ENCODE data around the gene PNMA6E.

GRCh38 chrX:153365670-153366069 is 35.5 kb downstream of the PNMA6E start:
- TF ChIP-seq POLR2A (IDR thresholded peaks at IDR 0.05; ENCODE audit: low read depth, low read length) (no peak), POLR2AphosphoS5 (IDR thresholded peaks at IDR 0.05; ENCODE audit: low read depth, low read length) (no peak), TAF1 (IDR thresholded peaks at IDR 0.05; ENCODE audit: low read depth, low read length) (no peak), SPI1 (IDR thresholded peaks at IDR 0.05; ENCODE audit: low read depth, low read length) (no peak), PAX5 (IDR thresholded peaks at IDR 0.05; ENCODE audit: insufficient read depth, low read length, severe bottlenecking) (no peak)

All from GM12891 (cell line).